WTC11 (cell line): ENCODE measurements around the gene LASP1. TPM values are rescaled to one million over a fixed set of nuclear protein-coding genes. Genes with fewer than 3 reads are reported as not detected.

ENCODE experiments used
- ATAC-seq: fragments of 200-7000 bp; cut with Tn5 transposase; 2 replicates; pipeline ENCODE4 v1.10.0; 2021; ENCODE audit warnings: mild to moderate bottlenecking, moderate library complexity
- CTCF ChIA-PET: fragments of 300-600 bp; sonication (Branson Sonifier 250); formaldehyde crosslinking; loops from one replicate; lab custom pipeline; 2021; ENCODE audit warnings: antibody characterized with exemption; lab: Charles Lee
- POLR2A ChIA-PET: fragments of 350-600 bp; sonication (Branson Sonifier 250); formaldehyde crosslinking; loops from one replicate; lab custom pipeline; 2021; ENCODE audit warnings: antibody characterized with exemption; lab: Charles Lee
- DNase-seq: peaks from one replicate; pipeline ENCODE4 v3.0.0; 2021; ENCODE audit warnings: low spot score
- H3K27ac Mint-ChIP-seq: 2 replicates; pipeline ENCODE4 v1.8.0; 2021; ENCODE audit warnings: mixed read lengths
- H3K27me3 Mint-ChIP-seq: 2 replicates; pipeline ENCODE4 v1.8.0; 2021; ENCODE audit warnings: low read depth, mild to moderate bottlenecking, moderate library complexity, mixed read lengths
- H3K36me3 Mint-ChIP-seq: 2 replicates; pipeline ENCODE4 v1.8.0; 2021; ENCODE audit warnings: mixed read lengths
- H3K4me1 Mint-ChIP-seq: 2 replicates; pipeline ENCODE4 v1.8.0; 2022; ENCODE audit warnings: mixed read lengths
- H3K4me3 Mint-ChIP-seq: 2 replicates; pipeline ENCODE4 v1.8.0; 2021; ENCODE audit warnings: mild to moderate bottlenecking, moderate library complexity, mixed read lengths
- H3K9me3 Mint-ChIP-seq: 2 replicates; pipeline ENCODE4 v1.8.0; 2021; ENCODE audit warnings: mixed read lengths
- E2F1 ChIP-seq: sonication (generic); formaldehyde crosslinking; IDR thresholded peaks from 2 replicates; pipeline ENCODE4 v1.8.0; 2022; ENCODE audit warnings: mild to moderate bottlenecking, missing genetic modification reagents
- ETV6 ChIP-seq: sonication (generic); formaldehyde crosslinking; IDR thresholded peaks from 2 replicates; pipeline ENCODE4 v1.8.1; 2022; ENCODE audit warnings: mild to moderate bottlenecking, missing genetic modification reagents
- FOXP1 ChIP-seq: sonication (generic); formaldehyde crosslinking; IDR thresholded peaks from 2 replicates; pipeline ENCODE4 v1.8.0; 2022; ENCODE audit warnings: missing genetic modification reagents, mild to moderate bottlenecking, moderate library complexity, borderline replicate concordance
- GTF2I ChIP-seq: fragments of 250-450 bp; sonication (Bioruptor Pico); conservative IDR thresholded peaks from 2 replicates; pipeline ENCODE4 v1.4.0; 2021; ENCODE audit warnings: mild to moderate bottlenecking
- IRF1 ChIP-seq: sonication (generic); formaldehyde crosslinking; IDR thresholded peaks from 2 replicates; pipeline ENCODE4 v1.8.0; 2023; ENCODE audit warnings: missing genetic modification reagents
- IRF2 ChIP-seq: sonication (generic); formaldehyde crosslinking; IDR thresholded peaks from 2 replicates; pipeline ENCODE4 v1.8.0; 2022; ENCODE audit warnings: low read depth, missing genetic modification reagents, borderline replicate concordance
- JUN ChIP-seq: sonication (generic); formaldehyde crosslinking; IDR thresholded peaks from 2 replicates; pipeline ENCODE4 v1.8.0; 2023; ENCODE audit warnings: mild to moderate bottlenecking, missing genetic modification reagents
- KAT7 ChIP-seq: sonication (generic); formaldehyde crosslinking; IDR thresholded peaks from 2 replicates; pipeline ENCODE4 v1.8.1; 2023; ENCODE audit warnings: missing genetic modification reagents, mild to moderate bottlenecking, borderline replicate concordance
- MXD4 ChIP-seq: fragments of 250-450 bp; sonication (Bioruptor Pico); IDR thresholded peaks from 2 replicates; pipeline ENCODE4 v1.8.0; 2021; ENCODE audit warnings: mild to moderate bottlenecking, moderate library complexity, borderline replicate concordance
- NFE2L1 ChIP-seq: sonication (generic); formaldehyde crosslinking; IDR thresholded peaks from 2 replicates; pipeline ENCODE4 v1.8.1; 2023; ENCODE audit warnings: missing genetic modification reagents
- NFYB ChIP-seq: sonication (generic); formaldehyde crosslinking; conservative IDR thresholded peaks from 2 replicates; pipeline ENCODE4 v1.8.0; 2022; ENCODE audit warnings: low read depth, missing genetic modification reagents
- NR1H2 ChIP-seq: sonication (generic); formaldehyde crosslinking; IDR thresholded peaks from 2 replicates; pipeline ENCODE4 v1.9.0; 2021; ENCODE audit warnings: mild to moderate bottlenecking, moderate library complexity, missing genetic modification reagents
- TCF7 ChIP-seq: sonication (generic); formaldehyde crosslinking; IDR thresholded peaks from 2 replicates; pipeline ENCODE4 v1.8.0; 2022; ENCODE audit warnings: mild to moderate bottlenecking, low read depth, missing genetic modification reagents, moderate library complexity
- TP53 ChIP-seq: sonication (generic); formaldehyde crosslinking; IDR thresholded peaks from 2 replicates; pipeline ENCODE4 v1.8.1; 2023; ENCODE audit warnings: mild to moderate bottlenecking, missing genetic modification reagents
- ZBTB21 ChIP-seq: sonication (generic); formaldehyde crosslinking; IDR thresholded peaks from 2 replicates; pipeline ENCODE4 v1.8.1; 2023; ENCODE audit warnings: mild to moderate bottlenecking, missing genetic modification reagents, borderline replicate concordance
- ZMAT4 ChIP-seq: fragments of 250-450 bp; sonication (Bioruptor Pico); IDR thresholded peaks from 2 replicates; pipeline ENCODE4 v1.9.0; 2021; ENCODE audit warnings: mild to moderate bottlenecking
- ZNF121 ChIP-seq: sonication (generic); formaldehyde crosslinking; IDR thresholded peaks from 2 replicates; pipeline ENCODE4 v1.8.0; 2023; ENCODE audit warnings: missing genetic modification reagents
- ZNF425 ChIP-seq: fragments of 250-450 bp; sonication (Bioruptor Pico); conservative IDR thresholded peaks from 2 replicates; pipeline ENCODE4 v1.9.0; 2021; ENCODE audit warnings: mild to moderate bottlenecking
- ZNF532 ChIP-seq: fragments of 250-450 bp; sonication (Bioruptor Pico); IDR thresholded peaks from 2 replicates; pipeline ENCODE4 v1.9.0; 2021; ENCODE audit warnings: mild to moderate bottlenecking, borderline replicate concordance
- ZSCAN18 ChIP-seq: fragments of 250-450 bp; sonication (Bioruptor Pico); IDR thresholded peaks from 2 replicates; pipeline ENCODE4 v2.1.2; 2022; ENCODE audit warnings: mild to moderate bottlenecking, moderate library complexity
- total RNA-seq: library from RNA; stranded (reverse); gene quantifications from 3 replicates; pipeline ENCODE4 v1.2.3, GENCODE V29; 2021

Gene LASP1
- total RNA-seq, 1 experiment from 2014 or later, result 139 TPM

- Mint-ChIP-seq H3K27me3 (no peaks in the 10 kb centered on the region), H3K9me3 (no peaks in the 10 kb centered on the region), H3K27ac (no peak overlapping the region), H3K4me3 (no peak overlapping the region), H3K36me3 (peaks cover 21% of the 10 kb centered on the region), H3K4me1 (peaks cover 26% of the 10 kb centered on the region)
- CTCF ChIA-PET, result interaction anchor here (0.8 kb wide), 1 partner anchor 25 kb away, joined by 3 read pairs; no protein-coding TSS in a partner anchor
- no peak for ATAC-seq
- no peak for TF ChIP-seq ZMAT4
- TF ChIP-seq TCF7 (CRISPR knock-in tag), result no peak
- no peak for TF ChIP-seq MXD4 (CRISPR knock-in tag)
- TF ChIP-seq FOXP1 (CRISPR knock-in tag), result no peak
- TF ChIP-seq ZNF532 (CRISPR knock-in tag), result no peak
- TF ChIP-seq E2F1 (CRISPR knock-in tag), result no peak
- no peak for TF ChIP-seq NFYB (CRISPR knock-in tag)
- TF ChIP-seq IRF1 (CRISPR knock-in tag), result no peak
- TF ChIP-seq ZNF425, result no peak
- no peak for TF ChIP-seq KAT7 (CRISPR knock-in tag)
- TF ChIP-seq NFE2L1 (CRISPR knock-in tag), result no peak
- no peak for TF ChIP-seq ZBTB21 (CRISPR knock-in tag)
- TF ChIP-seq, all 79 proteins: peak for 0
- POLR2A ChIA-PET, result no interaction called here
- DNase-seq, result no peak
Observed at GRCh38 chr17:38904892-38905291, 35.0 kb downstream of the LASP1 start.

GRCh38 chr17:38905375-38905774 lies 35.5 kb downstream of the LASP1 start:
- Mint-ChIP-seq H3K9me3 (no peaks in the 10 kb centered on the region), H3K36me3 (peaks cover 21% of the 10 kb centered on the region)
- CTCF ChIA-PET, result no interaction called here
- no peak for ATAC-seq
- no peak for TF ChIP-seq TP53 (CRISPR knock-in tag)
- no peak for TF ChIP-seq JUN (CRISPR knock-in tag)
- no peak for TF ChIP-seq GTF2I (CRISPR knock-in tag)
- TF ChIP-seq IRF2 (CRISPR knock-in tag), result no peak
- TF ChIP-seq NR1H2 (CRISPR knock-in tag), result no peak
- no peak for TF ChIP-seq FOXP1 (CRISPR knock-in tag)
- TF ChIP-seq ZNF121 (CRISPR knock-in tag), result no peak
- no peak for TF ChIP-seq ETV6
- TF ChIP-seq ZSCAN18, result no peak
- TF ChIP-seq, all 79 proteins: peak for 0
- no peak for DNase-seq
- POLR2A ChIA-PET, result no interaction called here
- H3K27ac Mint-ChIP-seq, result no peak overlapping the region
- no peak overlapping the region for H3K4me3 Mint-ChIP-seq
- no peaks in the 10 kb centered on the region for H3K27me3 Mint-ChIP-seq
- H3K4me1 Mint-ChIP-seq, result peaks cover 26% of the 10 kb centered on the region
